GM12801 (cell line): ENCODE data around the gene PLA2G4B.

Experiments used
- CTCF ChIP-seq: IDR thresholded peaks from one replicate; pipeline ENCODE4 v1.5.1; 2011; ENCODE audit warnings: control low read depth; ENCODE audit not compliant: insufficient read length; ENCODE audit errors: extremely low read depth

Gene PLA2G4B

DNA sequence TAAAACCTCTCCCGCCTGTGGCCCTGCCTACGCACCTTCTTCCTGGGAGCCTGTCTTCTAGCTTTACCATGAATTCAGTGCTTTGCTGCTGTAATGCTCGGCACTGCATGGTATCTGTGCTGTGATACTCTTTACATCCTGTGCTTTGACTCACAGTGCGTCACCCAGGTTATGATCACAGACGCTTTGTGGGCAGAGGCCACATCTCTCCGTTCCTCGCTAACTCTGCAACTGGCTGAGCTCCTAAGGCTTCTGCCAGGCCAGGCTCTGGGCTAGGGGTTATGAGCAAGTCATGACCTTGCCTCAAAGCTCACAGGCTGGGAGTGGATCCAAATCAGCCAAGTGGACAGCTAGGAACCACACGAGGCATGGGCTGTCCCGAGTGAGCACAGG is 32.0 kb downstream of the PLA2G4B start:
- no peak for TF ChIP-seq CTCF

- no peak for TF ChIP-seq CTCF
These were observed 32.7 kb downstream of the PLA2G4B start for GRCh38 chr15:41871175-41871905.

- TF ChIP-seq CTCF = no peak
These were observed 33.6 kb downstream of the PLA2G4B start for GRCh38 chr15:41872166-41872747.

- no peak for TF ChIP-seq CTCF
These were observed 35.1 kb downstream of the PLA2G4B start for GRCh38 chr15:41873711-41874110.

DNA sequence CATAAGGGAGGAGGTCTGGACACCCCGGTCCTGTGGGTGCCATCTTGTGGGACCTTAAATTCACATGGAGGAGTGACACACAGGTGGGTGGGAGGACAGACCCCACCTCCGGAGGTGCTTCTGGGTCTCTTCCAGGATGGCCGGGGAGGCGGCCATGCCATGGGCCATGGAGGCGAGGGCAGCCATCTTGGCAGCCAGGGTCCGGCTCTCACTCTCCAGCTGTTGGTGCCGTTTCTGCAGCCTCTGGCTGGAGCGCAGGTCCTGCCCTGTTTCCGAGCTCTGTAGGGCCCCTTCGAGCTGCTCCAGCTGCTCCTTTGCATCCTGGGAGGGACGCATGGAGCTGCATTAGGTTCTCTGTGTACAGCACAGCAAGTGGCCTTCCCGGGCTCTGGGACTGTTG is 36.1 kb downstream of the PLA2G4B start:
- TF ChIP-seq CTCF = no peak

DNA sequence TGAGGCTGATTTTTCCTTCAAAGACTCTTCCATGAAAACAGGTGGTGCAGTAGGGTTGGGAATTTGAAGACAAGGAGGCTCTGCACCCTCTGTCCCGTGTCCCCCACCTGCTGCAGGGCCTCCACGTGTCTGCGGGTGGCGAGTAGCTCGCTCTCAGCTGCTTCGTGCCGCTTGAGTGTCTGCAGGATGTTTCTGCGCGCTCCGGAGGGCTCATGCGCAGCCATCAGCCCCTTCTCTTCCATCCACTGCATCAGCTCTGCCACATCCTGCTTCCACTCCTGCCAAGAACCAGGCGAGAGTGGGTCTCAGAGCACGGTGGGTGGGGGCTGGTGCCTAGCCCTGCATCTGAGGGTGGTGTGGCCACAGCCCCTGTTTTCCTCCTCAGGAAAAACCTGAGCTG is 37.4 kb downstream of the PLA2G4B start:
- no peak for TF ChIP-seq CTCF

GRCh38 chr15:41876689-41877088 is 38.0 kb downstream of the PLA2G4B start:
- TF ChIP-seq CTCF = no peak
